GM18868 (cell line): Measurements from ENCODE around the gene IL25.
"Not testable (repeated sequence)": the region's sequence is repeated elsewhere in the genome, so short reads cannot be mapped to it uniquely, and the experiment has no call there.

Experiments
- ATAC-seq: cut with Tn5 transposase; IDR thresholded peaks from one replicate; pipeline ENCODE4 v1.9.1; 2021; ENCODE audit warnings: mild to moderate bottlenecking, moderate library complexity; ENCODE audit not compliant: unreplicated experiment

Gene IL25

DNA sequence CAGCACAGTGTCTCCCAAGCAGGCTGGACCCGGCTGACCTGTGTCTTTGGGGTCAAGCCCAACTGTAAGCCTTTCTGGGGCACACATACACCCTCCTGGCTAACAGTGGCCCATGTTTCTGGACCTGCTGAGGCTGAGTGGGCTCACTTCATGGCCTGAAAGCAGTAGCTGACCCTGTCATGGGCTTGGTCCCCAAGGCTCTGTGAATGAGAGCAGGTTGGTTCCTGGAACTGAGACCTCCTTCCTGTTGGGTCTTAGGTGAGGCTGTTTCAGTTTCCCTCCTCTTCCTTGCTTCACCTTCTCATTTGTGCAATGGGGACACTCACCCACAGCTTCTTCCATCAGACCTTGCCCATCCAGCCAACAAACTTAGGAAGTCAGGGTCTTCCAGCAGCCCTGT is 744 bp upstream of the IL25 start:
- ATAC-seq, result no peak

DNA sequence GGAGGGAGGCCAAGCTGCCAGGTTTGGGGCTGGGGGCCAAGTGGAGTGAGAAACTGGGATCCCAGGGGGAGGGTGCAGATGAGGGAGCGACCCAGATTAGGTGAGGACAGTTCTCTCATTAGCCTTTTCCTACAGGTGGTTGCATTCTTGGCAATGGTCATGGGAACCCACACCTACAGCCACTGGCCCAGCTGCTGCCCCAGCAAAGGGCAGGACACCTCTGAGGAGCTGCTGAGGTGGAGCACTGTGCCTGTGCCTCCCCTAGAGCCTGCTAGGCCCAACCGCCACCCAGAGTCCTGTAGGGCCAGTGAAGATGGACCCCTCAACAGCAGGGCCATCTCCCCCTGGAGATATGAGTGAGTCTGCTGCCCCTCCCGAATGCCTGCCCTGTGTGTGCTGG is 432 bp downstream of the IL25 start:
- ATAC-seq, result no peak

DNA sequence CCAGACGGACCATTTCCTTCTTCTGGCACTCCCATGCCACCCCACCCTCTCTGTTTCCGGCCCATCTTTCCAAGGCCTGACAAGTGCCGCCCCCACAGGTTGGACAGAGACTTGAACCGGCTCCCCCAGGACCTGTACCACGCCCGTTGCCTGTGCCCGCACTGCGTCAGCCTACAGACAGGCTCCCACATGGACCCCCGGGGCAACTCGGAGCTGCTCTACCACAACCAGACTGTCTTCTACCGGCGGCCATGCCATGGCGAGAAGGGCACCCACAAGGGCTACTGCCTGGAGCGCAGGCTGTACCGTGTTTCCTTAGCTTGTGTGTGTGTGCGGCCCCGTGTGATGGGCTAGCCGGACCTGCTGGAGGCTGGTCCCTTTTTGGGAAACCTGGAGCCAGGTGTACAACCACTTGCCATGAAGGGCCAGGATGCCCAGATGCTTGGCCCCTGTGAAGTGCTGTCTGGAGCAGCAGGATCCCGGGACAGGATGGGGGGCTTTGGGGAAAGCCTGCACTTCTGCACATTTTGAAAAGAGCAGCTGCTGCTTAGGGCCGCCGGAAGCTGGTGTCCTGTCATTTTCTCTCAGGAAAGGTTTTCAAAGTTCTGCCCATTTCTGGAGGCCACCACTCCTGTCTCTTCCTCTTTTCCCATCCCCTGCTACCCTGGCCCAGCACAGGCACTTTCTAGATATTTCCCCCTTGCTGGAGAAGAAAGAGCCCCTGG is 3.1 kb downstream of the IL25 start:
- ATAC-seq, result no peak

DNA sequence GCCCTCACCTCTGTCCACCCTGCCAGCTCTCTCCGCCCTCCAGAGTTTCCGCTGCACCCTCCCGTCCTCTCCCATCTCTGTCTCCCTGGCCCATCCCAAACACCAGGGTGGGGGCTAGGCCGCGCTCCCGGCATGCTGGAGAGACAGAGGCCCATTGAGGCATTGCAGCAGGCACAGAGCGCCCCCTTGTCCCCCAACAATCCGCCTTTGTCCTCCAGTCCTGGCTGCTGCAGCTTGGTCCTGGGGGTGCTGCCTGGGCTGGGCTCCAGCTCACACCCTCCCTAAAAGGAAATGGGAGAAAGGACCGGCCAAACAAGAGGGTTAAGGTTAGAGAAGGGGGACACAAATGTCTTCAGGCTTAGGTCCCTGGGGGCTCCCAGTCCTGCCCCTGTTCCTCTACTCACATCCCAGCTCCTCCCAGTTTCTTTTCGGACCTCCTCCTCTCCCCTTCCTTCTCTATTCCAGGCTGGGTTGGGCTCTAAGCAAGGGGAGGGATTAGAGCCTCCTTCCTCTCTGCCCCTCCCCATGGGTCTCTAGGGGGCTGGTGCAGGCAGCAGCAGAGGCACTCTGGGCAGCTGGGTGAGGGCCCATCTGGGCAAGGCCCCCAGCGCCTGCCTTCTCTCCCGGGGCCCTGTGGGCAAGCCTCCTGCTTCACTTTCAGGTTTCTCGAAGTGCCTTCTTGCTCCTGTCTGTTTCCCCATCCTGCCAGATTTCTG is 4.0 kb downstream of the IL25 start, which contains the start of gene CMTM5:
Gene CMTM5, plus strand, starts transcription at position 565 of the 716 bp plus-strand sequence. CDS start 206 bp downstream, outside the sequence.
- no peak for ATAC-seq

DNA sequence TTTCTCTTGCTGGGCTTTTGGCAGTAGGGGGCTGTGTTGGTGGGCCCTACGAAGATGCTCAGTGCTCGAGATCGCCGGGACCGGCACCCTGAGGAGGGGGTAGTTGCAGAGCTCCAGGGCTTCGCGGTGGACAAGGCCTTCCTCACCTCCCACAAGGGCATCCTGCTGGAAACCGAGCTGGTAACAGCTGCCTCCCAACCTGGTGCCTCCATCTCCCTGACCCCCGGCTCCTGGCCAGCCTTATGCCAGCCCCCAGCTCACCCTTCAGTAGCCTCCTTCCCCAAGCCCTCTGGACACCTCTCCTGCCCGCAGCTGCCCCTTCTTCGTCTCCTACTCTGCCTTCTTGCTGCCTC is 4.6 kb downstream of the IL25 start:
- no peak for ATAC-seq

DNA sequence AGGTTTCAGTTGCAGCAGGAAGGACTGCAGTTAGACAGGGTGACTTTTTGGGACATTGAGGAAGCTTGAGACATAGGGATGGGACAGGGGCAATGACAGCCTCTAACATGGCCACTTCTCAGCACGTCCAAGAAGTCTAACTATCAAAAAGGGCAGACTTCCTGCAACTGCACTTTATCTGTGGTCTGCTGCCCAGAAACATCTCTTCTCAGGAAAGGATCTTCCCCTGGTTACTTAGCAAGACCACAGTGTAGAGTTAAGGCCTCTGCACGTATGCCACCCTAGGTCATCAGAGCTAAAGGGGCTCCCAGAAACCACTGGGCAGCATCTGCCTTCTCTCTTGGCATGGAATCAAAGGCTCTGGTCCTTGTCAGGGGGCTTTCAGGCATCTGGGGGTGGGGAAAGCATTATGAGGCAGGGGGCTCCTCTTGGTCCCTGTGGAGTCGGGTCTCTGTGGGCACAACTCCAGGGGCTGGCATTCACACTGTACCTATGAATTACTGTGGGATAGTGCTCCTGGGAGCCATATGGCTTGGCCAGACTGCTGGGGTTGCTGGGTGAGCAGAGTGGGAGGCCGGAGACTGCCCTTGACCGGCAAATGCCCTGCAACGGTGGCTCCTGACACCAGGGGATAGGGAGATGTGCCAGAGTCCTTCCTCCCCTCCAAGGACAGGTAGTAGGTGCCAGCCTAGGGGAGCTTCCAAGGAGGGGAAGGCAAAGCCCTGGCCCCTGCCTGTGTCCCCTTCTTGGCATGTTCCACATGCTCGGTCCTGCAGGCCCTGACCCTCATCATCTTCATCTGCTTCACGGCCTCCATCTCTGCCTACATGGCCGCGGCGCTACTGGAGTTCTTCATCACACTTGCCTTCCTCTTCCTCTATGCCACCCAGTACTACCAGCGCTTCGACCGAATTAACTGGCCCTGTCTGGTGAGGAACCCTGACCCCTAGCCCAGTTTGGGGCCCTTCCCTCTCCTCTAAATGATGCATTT is 5.3 kb downstream of the IL25 start:
- no peak for ATAC-seq

DNA sequence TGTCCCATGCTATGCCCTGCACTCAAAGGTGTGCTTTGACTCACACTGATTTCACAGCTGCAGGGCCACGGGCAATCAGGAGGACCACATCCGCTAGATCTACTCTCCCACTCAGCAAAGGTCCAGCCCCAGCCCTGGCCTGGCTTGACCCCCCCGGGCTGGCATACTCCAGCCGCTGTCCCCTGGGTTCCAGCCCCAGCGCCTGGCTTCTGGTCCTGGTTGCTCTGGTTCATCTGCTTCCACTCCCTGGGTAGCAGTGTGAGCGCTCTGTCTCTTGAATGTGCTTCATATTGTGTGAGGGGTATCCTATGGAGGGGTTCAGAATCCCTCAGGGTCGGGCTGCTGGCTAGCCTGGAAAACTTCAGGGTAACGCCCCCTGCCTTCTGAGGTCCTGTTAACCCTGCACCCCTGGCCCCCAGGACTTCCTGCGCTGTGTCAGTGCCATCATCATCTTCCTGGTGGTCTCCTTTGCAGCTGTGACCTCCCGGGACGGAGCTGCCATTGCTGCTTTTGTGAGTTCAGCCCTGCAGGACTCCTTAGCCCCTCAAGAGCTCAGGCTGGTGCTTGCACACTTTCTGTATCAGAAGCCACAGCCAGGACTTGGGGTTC is 6.1 kb downstream of the IL25 start:
- no peak for ATAC-seq

DNA sequence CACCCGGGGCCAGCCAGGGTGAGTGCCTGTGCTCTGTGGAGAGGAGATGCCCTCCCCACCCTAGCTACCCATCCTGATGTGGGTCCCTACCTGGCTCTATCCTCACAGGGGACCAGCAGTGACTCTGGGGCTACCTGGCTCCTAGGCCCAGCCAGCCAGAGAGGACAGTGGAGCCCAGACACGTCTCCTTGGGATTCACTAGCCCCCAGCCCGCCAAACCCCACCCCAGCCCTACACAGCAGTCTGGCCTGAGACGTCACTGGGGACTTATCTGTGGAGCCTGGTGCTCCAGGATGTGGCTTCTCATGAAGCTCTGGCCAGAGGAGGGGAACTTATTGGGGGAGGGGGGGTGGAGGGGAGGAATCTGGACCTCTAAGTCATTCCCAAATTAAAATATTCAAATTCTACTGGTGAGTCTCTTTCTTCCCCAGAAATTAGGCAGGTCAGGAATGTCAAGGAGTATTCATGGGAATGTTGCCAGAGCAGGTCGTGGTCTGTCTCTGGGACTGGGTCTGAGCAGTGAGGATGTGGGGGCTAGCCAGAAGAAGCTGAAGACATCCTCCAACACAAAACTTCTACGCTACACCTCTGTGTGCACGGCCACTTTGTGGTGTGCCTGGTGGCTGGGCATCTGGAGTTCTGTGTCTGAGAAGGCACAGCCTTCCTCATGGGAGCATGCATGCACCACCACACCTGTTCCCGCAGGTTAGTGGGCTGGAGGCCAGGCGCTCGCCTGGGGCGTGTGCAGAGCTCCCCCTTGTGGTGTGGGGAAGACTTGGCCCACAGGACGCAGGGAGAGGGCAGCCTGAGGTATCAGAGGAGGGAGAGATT is 7.0 kb downstream of the IL25 start:
- no peak for ATAC-seq

DNA sequence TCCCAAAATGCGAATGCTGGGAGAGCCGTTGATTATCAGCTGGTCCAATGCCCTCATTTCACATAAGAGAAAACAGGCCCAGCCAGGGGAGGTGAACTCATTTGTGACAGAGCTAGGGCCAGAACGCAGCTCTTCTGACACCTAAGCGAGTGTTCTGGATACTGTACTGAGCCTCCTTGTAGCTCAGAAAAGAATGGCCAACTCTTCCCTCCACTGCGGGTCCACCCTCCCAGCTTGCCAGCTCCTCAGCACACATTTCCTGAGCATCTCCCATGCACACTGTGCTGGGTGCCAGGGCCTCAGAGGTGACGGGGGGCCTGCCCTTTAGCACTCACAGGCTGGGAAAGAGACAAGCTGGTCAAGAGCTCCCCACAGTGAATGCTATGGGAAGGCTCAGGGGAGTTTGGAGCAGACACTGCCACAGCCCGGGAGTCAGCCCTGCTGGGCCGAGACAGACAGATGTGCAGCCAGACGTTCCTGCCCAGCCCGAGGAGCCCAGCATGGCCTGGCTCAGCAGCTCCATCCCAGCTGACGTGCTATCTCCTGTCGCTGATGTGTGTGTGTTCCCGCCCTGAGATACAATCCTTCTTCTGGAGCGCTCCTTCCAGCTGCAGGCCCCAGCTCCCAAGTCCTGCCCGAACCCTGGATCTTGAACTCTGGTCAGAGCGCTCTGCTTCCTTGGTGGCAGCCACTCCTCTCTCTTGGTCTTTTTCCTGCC is 7.7 kb downstream of the IL25 start:
- ATAC-seq, result no peak

DNA sequence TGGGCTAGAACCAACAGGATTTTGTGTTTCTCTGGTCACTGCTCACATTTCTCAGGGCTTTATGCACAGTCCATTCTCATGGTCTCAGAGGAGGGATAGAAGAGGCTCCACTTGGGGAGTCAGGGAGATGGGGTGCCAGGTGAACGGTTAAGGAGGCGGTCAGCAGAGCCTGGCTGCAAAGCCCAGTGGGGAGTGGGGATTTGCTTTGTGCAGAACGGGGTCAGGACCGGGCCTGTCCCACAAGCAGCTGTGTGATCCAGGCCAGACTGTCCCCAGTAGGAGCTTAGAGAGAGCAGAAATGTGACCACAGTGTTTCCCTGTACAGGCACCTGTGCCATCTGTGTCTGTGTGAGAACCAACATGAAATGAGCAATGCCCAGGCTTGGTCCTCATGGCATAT is 8.4 kb downstream of the IL25 start:
- no peak for ATAC-seq

DNA sequence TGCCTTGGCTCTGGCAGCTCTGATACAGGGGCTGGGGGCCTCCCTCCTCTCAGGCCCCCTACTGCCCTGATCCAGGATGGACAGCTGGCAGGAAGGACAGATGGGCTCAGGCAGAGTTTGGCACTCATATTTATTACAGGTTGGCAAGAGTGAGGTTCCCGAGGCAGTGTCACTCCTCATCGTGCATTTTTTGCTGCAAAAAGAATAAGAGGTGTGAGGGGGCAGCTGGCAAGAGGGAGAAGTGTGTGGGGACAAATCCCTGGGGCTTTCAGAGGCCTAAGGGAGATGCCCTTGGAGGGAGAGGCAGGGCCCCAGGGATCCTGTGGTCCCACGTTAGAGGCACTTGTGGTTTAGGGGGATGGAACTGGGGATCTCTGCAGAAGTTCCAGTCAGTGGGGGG is 9.3 kb downstream of the IL25 start:
- no peak for ATAC-seq

DNA sequence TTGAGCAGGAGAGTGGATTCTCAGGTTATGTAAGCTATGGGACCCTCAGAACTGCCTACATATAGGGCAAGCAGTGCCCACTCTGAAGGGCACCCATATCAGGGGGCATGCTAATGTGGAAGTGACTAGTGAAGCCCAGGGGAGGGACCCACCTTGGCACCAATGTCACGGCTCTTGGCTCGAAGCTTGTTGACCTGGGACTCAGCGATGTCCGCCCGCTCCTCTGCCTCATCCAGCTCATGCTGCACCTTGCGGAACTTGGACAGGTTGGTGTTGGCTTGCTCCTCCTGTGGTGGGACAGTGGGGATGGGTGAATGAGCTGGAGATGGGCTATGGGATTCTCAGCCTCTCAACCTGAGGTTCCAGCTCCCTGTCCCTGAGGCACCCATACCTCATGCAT is 9.7 kb downstream of the IL25 start:
- no peak for ATAC-seq

DNA sequence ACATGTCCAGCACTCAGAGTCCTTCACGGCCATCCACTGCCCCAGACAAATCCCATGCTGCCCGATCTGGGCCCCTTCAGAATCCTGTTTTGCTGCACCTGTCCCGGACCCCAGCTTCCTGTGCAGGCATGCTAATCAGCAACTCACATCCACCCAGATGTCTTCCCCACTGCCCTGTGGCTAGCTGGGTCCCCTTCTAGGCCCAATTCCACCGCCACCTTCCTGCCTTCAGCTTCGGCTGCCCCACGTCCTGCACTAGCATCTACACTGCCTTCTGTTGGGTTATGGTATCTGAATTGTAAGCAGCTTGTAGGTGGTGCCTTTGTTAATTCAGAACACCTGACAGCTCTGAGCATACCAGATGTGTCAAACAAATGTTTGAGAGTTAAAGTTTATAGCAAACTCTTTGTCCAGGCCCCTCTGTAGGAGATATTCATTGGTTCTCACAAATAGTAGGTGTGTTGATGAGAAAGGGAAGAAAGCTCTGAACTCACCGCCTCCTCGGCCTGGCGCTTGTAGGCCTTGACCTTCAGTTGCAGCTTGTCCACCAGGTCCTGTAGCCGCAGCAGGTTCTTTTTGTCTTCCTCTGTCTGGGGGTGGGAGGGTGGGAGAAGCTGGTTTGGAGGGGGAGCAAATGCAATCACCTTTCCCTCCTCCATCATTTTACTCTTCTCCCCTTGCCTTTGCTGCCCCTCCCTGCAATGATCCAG is 10.3 kb downstream of the IL25 start:
- ATAC-seq, result no peak

DNA sequence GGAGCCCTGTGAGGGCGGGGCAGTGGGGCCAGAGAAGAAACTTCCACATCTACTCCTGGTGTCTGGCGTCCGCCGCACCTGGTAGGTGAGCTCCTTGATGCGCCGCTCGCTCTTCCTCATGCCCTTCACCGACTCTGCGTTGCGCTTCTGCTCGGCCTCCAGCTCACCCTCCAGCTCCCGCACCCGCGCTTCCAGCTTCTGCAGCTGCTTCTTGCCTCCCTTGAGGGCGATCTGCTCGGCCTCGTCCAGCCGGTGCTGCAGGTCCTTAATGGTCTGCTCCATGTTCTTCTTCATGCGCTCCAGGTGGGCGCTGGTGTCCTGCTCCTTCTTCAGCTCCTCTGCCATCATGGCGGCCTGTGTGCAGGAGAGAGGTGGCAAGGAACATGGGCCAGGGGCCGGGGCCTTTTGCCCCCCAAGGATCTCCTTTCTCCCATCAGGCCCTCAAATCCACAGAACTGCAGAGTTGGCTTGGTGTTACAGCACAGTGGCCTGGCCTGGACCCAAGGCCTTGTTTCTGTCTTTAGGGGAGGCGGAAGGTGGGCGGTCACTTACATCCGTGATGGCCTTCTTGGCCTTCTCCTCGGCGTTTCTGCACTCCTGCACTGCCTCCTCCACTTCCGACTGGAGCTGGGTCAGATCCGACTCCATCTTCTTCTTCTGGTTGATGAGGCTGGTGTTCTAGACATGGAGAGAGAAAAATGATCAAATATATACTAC is 11.9 kb downstream of the IL25 start:
- no peak for ATAC-seq

DNA sequence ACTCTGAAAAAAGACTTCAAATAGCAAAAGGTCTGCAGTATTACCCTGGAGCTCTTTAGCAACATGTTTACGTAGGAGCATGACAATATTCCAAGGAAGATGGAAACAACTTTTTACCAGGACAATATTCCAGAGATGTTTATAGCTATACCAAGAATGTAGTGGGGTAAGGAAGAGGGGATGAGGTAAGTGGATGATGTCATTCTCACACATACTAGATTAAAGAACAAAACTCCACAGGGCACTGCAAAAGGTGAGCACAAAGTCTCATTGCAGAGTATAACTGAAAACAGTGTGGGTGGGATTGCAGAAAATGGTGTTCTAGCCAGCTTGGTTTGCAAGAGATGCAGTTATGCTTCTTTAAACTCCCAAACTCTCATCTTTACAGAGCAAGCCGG is 12.6 kb downstream of the IL25 start:
- ATAC-seq, result no peak

DNA sequence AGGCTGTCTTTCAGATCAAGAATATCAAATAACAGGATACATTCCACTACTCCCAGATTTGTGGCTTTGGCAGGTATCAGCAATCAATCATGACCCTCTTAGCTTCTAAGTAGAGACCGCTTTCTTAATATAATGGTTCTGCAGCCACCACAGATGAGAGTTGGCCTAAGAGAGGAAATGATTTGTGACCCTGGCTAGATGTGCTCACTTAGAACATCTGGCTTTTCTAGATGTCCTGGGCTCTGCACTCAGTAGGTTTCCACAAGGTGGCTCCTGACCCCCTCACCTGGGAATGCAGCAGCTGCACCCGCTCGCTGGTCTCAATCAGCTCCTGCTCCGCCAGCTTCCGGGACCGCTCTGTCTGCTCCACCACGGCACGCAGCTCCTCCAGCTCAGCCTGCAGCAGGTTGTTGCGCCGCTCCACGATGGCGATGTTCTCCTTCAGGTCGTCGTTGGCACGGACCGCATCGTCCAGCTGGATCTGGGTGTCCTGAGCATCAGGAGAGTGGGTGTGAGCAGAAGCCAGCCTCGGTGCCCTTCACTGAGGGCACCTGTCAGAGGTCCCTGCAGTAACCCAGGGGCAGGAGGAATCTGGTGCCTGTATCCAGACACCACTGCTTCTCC is 13.1 kb downstream of the IL25 start:
- no peak for ATAC-seq

DNA sequence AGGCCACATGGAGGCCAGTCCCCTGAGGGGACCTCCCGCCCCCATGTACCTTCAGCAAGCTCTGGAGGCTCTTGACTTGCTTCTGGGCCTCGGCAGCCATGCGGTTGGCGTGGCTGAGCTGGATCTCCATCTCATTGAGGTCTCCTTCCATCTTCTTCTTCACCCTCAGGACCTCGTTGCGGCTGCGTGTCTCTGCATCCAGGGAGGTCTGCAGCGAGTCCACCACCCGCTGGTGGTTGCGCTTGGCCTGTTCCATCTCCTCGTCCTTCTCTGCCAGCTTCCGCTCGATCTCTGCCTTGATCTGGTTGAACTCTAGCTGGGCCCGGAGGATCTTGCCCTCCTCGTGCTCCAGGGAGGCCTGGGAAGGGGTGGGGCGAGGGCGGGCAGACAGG is 13.7 kb downstream of the IL25 start:
- ATAC-seq, result not testable (repeated sequence)

DNA sequence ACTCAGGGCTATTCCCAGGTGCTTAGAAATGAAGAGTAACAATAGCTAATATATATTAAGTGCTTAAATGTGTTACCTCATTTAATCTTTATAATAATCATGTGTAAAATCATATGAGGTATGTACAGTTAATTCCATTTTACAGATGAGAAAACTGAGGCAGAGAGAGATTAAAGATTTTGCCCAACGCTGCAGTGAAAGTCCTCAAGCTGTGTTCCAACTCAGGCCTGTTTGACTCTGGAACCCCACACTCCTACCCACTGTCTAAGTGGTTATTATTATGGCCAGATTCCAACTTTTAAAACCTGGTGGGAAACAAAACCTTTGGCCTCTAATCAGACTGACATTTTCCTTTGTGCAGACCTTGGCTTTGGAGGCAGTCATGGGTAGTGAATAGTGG is 14.4 kb downstream of the IL25 start:
- ATAC-seq, result no peak
